ENCODE results near the gene LIN37. TPM values are rescaled to one million over a fixed set of nuclear protein-coding genes. Genes with fewer than 3 reads are reported as not detected.

The LIN37 gene
- total RNA-seq, 1 experiment from 2014 or later: 12.4 TPM

DNA sequence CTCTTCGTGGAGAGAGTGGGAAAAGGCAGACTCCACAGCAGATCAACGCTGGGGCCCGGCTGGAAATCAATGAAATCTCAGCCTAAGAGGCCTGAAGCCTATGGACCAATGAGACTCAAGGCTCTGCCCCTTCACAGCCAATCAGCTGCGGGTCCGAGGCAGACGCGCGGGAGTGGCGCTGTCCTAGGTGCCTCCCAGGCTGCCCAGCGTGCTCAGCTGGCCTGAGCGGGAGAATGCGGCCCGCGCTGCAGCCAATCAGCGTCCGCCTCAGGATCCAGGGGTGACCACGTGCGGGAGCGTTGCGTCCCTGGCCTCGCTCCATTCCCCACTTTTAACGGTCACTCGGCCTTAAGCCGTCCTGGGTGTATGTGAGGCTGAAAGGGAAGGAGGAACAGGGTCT lies 44.2 kb upstream of the LIN37 start, which contains the start of gene ZBTB32:
ZBTB32 (plus strand) TSS at position 341 of the 400 bp plus-strand sequence. CDS start 10,069 bp downstream, outside the sequence.
- CTCF ChIA-PET: interaction anchor here (0.7 kb wide), 1 partner anchor 92 kb away, joined by 3 read pairs; the partner anchor contains the start of gene HAUS5
- peaks cover 11% of the 10 kb centered on the region for H3K36me3 Mint-ChIP-seq (ENCODE audit: insufficient read depth, unreplicated experiment)
- TF ChIP-seq, protein P1, sequence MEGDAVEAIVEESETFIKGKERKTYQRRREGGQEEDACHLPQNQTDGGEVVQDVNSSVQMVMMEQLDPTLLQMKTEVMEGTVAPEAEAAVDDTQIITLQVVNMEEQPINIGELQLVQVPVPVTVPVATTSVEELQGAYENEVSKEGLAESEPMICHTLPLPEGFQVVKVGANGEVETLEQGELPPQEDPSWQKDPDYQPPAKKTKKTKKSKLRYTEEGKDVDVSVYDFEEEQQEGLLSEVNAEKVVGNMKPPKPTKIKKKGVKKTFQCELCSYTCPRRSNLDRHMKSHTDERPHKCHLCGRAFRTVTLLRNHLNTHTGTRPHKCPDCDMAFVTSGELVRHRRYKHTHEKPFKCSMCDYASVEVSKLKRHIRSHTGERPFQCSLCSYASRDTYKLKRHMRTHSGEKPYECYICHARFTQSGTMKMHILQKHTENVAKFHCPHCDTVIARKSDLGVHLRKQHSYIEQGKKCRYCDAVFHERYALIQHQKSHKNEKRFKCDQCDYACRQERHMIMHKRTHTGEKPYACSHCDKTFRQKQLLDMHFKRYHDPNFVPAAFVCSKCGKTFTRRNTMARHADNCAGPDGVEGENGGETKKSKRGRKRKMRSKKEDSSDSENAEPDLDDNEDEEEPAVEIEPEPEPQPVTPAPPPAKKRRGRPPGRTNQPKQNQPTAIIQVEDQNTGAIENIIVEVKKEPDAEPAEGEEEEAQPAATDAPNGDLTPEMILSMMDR (IDR thresholded peaks at IDR 0.05; ENCODE audit: unreplicated experiment): no peak
- H3K27me3 Mint-ChIP-seq (ENCODE audit: unreplicated experiment): peaks cover 11% of the 10 kb centered on the region
- peaks cover 8% of the 10 kb centered on the region for H3K4me1 Mint-ChIP-seq (ENCODE audit: low read depth, unreplicated experiment)
- no peak for DNase-seq
- no peaks in the 10 kb centered on the region for H3K9me3 Mint-ChIP-seq (ENCODE audit: low read depth, unreplicated experiment)
- intact Hi-C loops (cut with micrococcal nuclease; ENCODE audit: unreplicated experiment): no loop called here
- no peak within 1 kb of the TSS for H3K4me3 Mint-ChIP-seq (ENCODE audit: low read depth, unreplicated experiment)
- no peak within 1 kb of the TSS for H3K27ac Mint-ChIP-seq (ENCODE audit: unreplicated experiment)
- no TSS peak for BruUV-seq (replicated peaks)

DNA sequence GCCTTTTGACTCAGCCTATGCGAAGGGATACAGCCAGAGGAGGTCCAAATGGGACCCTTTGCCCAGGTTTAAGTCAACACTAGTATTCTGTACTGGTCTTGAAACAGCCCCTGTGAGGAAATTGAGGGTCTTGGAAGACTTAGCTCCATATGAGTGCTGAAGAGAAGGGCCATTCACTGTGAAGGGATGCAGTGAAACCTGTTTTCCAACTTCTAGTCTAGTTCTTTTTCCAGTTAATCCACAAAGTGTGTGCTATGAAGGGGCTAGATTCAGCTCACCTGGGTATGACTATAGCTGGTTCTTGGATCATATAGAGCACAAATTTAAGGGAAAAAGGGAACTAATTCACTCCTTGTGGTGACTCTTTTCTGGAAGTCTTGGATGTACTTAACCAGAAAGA lies 40.0 kb upstream of the LIN37 start:
- Mint-ChIP-seq H3K27me3 (ENCODE audit: unreplicated experiment) (peaks cover 44% of the 10 kb centered on the region), H3K4me3 (ENCODE audit: low read depth, unreplicated experiment) (no peak overlapping the region), H3K9me3 (ENCODE audit: low read depth, unreplicated experiment) (no peaks in the 10 kb centered on the region), H3K4me1 (ENCODE audit: low read depth, unreplicated experiment) (no peaks in the 10 kb centered on the region), H3K36me3 (ENCODE audit: insufficient read depth, unreplicated experiment) (no peaks in the 10 kb centered on the region), H3K27ac (ENCODE audit: unreplicated experiment) (no peak overlapping the region)
- intact Hi-C loops (cut with micrococcal nuclease; ENCODE audit: unreplicated experiment): no loop called here
- no TSS peak for BruUV-seq (replicated peaks)
- TF ChIP-seq, protein P1 (IDR thresholded peaks at IDR 0.05; ENCODE audit: unreplicated experiment): no peak
- DNase-seq: no peak
- CTCF ChIA-PET: interaction anchor here (0.6 to 1.1 kb wide), 2 partner anchors 10 to 122 kb away, joined by 4 read pairs; no protein-coding TSS in a partner anchor

DNA sequence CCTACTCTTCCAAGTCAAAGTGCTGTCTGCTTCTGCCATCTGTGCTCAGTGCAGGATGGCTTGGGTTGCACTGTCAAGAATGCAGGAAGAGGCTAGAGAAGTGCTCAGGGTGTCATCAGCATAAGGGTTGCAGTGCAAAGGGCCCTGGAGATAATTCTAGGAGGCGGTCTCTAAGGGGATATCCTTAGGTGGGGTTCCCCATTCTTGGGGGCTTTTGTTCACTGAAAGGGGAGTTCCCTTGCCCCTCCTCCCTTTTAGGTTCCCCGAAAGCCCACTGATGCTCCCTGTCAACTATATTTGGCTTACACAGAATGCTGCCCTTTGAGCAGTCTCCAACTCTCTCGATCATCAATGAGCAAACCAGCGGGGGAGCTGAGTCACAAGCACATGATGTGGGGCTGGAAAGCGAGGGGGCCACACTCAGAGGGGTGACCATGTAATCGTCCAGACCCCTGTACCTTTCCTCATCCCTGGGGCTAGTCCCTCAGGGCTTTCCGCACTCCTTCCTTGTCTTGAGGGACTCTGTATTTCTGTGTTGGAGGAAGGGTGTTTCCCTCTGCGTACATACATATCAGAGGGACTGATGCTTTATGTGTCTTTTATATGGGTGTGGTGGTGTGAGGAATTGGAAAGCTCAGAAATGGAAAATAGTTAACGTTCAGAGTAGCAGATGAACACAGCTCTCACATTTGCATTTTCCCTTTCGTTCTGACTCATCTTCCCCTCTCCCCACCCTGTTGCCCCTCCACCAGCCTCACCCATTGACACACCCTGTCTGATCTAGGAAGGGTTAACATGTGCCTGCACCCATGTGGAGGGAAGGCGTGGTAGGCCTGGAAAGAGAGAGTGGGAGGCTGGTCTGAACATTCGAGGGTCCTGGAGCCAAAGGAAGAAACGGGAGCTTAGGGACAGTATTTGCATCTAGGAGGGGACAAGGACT lies 37.3 kb upstream of the LIN37 start:
- H3K36me3 Mint-ChIP-seq (ENCODE audit: insufficient read depth, unreplicated experiment): peaks cover 5% of the 10 kb centered on the region
- CTCF ChIA-PET: interaction anchor here (0.6 to 0.8 kb wide), 2 partner anchors 18 to 19 kb away, joined by 3 to 6 read pairs; no protein-coding TSS in a partner anchor
- intact Hi-C loops (cut with micrococcal nuclease; ENCODE audit: unreplicated experiment): no loop called here
- BruUV-seq (replicated peaks): no TSS peak
- no peak overlapping the region for H3K4me3 Mint-ChIP-seq (ENCODE audit: low read depth, unreplicated experiment)
- peaks cover 58% of the 10 kb centered on the region for H3K27me3 Mint-ChIP-seq (ENCODE audit: unreplicated experiment)
- H3K4me1 Mint-ChIP-seq (ENCODE audit: low read depth, unreplicated experiment): peaks cover 11% of the 10 kb centered on the region
- H3K27ac Mint-ChIP-seq (ENCODE audit: unreplicated experiment): no peak overlapping the region
- no peaks in the 10 kb centered on the region for H3K9me3 Mint-ChIP-seq (ENCODE audit: low read depth, unreplicated experiment)
- DNase-seq: no peak
- TF ChIP-seq, protein P1 (IDR thresholded peaks at IDR 0.05; ENCODE audit: unreplicated experiment): no peak

DNA sequence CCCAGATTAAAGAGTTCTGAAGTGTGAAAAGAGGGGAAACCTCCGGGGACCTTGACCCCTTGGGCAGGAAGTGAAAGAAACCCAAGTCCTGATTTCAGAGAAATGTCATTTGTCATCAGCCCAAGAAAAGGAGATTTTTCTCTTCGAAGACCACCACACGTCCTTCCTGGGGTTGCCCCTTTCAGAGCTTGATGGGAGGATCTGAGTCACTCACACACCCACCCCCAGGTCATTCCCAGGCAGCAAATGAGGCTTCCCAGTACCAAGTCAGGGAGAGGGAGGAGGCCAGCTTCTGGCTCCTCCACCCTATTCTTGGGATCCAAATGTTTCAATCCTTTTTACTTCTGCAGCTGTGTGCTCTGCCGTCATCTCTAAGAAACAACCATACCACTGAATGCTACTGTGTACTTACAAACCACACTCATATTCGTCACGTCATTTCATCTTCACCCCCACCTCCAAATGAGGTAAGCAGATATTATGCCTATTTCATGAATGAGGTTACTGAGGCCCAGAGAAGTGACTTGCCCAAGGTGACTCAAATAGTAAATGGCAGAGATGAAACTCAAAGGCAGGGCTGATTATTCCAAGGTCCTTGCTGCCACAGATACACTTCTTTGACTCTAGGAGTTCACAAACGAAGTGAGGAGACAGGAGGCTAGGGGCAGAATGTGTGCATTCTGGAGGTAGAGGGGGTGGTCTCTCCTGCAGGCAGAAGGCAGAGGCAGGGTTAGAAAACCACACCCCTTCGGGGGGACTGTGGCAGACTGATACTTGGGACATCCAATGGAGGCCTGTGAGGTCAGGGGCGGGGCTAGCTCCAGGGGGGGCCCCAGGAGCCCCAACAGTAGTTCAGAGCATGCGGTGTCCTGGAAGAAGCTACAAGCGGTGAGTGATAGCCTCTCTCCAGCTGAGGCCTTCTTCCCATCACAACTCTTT lies 35.5 kb upstream of the LIN37 start:
- BruUV-seq (replicated peaks): no TSS peak
- no peaks in the 10 kb centered on the region for H3K9me3 Mint-ChIP-seq (ENCODE audit: low read depth, unreplicated experiment)
- intact Hi-C loops (cut with micrococcal nuclease; ENCODE audit: unreplicated experiment): no loop called here
- CTCF ChIA-PET: no interaction called here
- H3K4me3 Mint-ChIP-seq (ENCODE audit: low read depth, unreplicated experiment): no peak overlapping the region
- TF ChIP-seq, protein P1 (IDR thresholded peaks at IDR 0.05; ENCODE audit: unreplicated experiment): no peak
- peaks cover 18% of the 10 kb centered on the region for H3K4me1 Mint-ChIP-seq (ENCODE audit: low read depth, unreplicated experiment)
- no peak for DNase-seq
- no peak overlapping the region for H3K27ac Mint-ChIP-seq (ENCODE audit: unreplicated experiment)
- peaks cover 22% of the 10 kb centered on the region for H3K36me3 Mint-ChIP-seq (ENCODE audit: insufficient read depth, unreplicated experiment)
- peaks cover 58% of the 10 kb centered on the region for H3K27me3 Mint-ChIP-seq (ENCODE audit: unreplicated experiment)
